ENCODE measurements around the gene ATG5.
A peak's percentile ranks its signal among the peaks of the same experiment; 100 is the strongest.

ATG5 gene

GRCh38 chr6:106220485-106220884, 105.1 kb downstream of the ATG5 start:
- DNase-seq (ENCODE audit: low read depth), result no peak

- DNase-seq (ENCODE audit: low read depth), result no peak
Measured at GRCh38 chr6:106216527-106216926, 109.0 kb downstream of the ATG5 start.

GRCh38 chr6:106215608-106216007, 110.0 kb downstream of the ATG5 start:
- DNase-seq (ENCODE audit: low read depth), result no peak

- DNase-seq (ENCODE audit: low read depth), result no peak
Measured at GRCh38 chr6:106214531-106214930, 111.0 kb downstream of the ATG5 start.

GRCh38 chr6:106213660-106214289, 111.8 kb downstream of the ATG5 start:
- DNase-seq (ENCODE audit: low read depth), result no peak

GRCh38 chr6:106212576-106212975, 113.0 kb downstream of the ATG5 start:
- DNase-seq (ENCODE audit: low read depth), result no peak

- DNase-seq (ENCODE audit: low read depth), result no peak
Measured at GRCh38 chr6:106206905-106207304, 118.7 kb downstream of the ATG5 start.

GRCh38 chr6:106204961-106205360, 120.6 kb downstream of the ATG5 start:
- DNase-seq (ENCODE audit: low read depth), result no peak

GRCh38 chr6:106199998-106200397, 125.6 kb downstream of the ATG5 start:
- DNase-seq (ENCODE audit: low read depth), result peak; percentile 83

GRCh38 chr6:106199331-106199730, 126.2 kb downstream of the ATG5 start:
- DNase-seq (ENCODE audit: low read depth), result no peak

- no peak for DNase-seq (ENCODE audit: low read depth)
Measured at GRCh38 chr6:106197441-106197840, 128.1 kb downstream of the ATG5 start.

- peak; percentile 19 for DNase-seq (ENCODE audit: low read depth)
Measured at GRCh38 chr6:106194949-106195921, 130.3 kb downstream of the ATG5 start.

GRCh38 chr6:106192824-106193223, 132.7 kb downstream of the ATG5 start:
- peak; percentile 20 for DNase-seq (ENCODE audit: low read depth)

- DNase-seq (ENCODE audit: low read depth), result no peak
Measured at GRCh38 chr6:106188104-106188794, 137.3 kb downstream of the ATG5 start.

- no peak for DNase-seq (ENCODE audit: low read depth)
Measured at GRCh38 chr6:106187424-106187982, 138.1 kb downstream of the ATG5 start.

- no peak for DNase-seq (ENCODE audit: low read depth)
Measured at GRCh38 chr6:106186714-106187113, 138.8 kb downstream of the ATG5 start.

GRCh38 chr6:106186172-106186571, 139.4 kb downstream of the ATG5 start:
- no peak for DNase-seq (ENCODE audit: low read depth)

- no peak for DNase-seq (ENCODE audit: low read depth)
Measured at GRCh38 chr6:106185615-106186014, 139.9 kb downstream of the ATG5 start.

- DNase-seq (ENCODE audit: low read depth), result no peak
Measured at GRCh38 chr6:106184629-106185028, 140.9 kb downstream of the ATG5 start.

GRCh38 chr6:106183430-106183829, 142.1 kb downstream of the ATG5 start:
- DNase-seq (ENCODE audit: low read depth), result no peak

- no peak for DNase-seq (ENCODE audit: low read depth)
Measured at GRCh38 chr6:106182455-106182854, 143.1 kb downstream of the ATG5 start.

- DNase-seq (ENCODE audit: low read depth), result peak; percentile 83
Measured at GRCh38 chr6:106181664-106182418, 143.7 kb downstream of the ATG5 start.
